ENCODE data around the gene TRA2B. TPM values are rescaled to one million over a fixed set of nuclear protein-coding genes. Genes with fewer than 3 reads are reported as not detected.

Gene TRA2B
- polyA plus RNA-seq, 1 experiment: 216 TPM

DNA sequence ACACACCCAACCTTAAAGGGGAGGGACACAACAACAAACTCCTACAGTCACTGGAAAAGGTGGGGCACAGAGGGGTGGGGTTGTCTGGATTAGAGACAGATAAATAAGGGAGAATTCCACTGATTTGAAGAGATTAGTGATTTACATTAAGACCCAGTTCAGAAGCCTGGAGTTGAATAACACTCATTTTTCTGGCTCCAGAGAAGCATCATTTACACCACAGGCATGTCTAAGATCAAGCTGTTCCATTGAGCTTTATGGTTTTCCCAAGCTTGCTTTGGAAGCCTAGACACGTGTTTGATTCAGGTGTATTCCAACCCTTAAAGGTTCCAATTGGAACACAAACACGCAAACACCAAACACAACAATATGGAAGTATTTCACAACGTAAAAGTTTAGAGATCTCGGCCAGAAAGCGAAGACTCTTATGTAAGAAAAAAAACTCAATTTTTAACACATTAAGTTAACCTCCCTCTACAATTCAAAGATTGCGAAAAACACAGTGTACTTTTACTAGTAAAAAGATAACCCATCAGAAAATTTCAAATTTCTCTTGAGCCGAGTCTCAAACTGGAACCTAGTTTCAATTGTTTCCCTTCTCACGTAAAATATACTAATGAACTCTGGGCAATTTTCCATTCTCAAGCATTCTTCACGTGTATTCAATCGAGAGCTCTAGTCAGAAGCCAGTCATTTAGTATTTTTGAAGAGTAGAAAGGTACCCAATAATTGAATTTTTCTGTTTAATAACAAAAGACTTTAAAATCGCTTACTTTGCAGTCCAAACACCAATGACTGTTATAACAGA is 2.1 kb downstream of the TRA2B start:
- TF ChIP-seq, protein P1, sequence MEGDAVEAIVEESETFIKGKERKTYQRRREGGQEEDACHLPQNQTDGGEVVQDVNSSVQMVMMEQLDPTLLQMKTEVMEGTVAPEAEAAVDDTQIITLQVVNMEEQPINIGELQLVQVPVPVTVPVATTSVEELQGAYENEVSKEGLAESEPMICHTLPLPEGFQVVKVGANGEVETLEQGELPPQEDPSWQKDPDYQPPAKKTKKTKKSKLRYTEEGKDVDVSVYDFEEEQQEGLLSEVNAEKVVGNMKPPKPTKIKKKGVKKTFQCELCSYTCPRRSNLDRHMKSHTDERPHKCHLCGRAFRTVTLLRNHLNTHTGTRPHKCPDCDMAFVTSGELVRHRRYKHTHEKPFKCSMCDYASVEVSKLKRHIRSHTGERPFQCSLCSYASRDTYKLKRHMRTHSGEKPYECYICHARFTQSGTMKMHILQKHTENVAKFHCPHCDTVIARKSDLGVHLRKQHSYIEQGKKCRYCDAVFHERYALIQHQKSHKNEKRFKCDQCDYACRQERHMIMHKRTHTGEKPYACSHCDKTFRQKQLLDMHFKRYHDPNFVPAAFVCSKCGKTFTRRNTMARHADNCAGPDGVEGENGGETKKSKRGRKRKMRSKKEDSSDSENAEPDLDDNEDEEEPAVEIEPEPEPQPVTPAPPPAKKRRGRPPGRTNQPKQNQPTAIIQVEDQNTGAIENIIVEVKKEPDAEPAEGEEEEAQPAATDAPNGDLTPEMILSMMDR (IDR thresholded peaks at IDR 0.05; ENCODE audit: low read depth, low read length): no peak
- H3K4me3 ChIP-seq (ENCODE audit: low read depth, low read length): peak overlapping the region; percentile 99
- DNase-seq (ENCODE audit: low read depth, low spot score): no peak
- CTCF ChIA-PET: interaction anchor here (0.7 to 2.4 kb wide), 3 partner anchors 23 to 277 kb away, joined by 3 to 14 read pairs (median 3); no protein-coding TSS in a partner anchor
- H3K27ac ChIP-seq (ENCODE audit: low read depth, low read length): no peak overlapping the region
- no peaks in the 10 kb centered on the region for H3K27me3 ChIP-seq (ENCODE audit: control insufficient read depth, insufficient read depth, low read length)
- POLR2A ChIA-PET: interaction anchor here (0.5 to 1.5 kb wide), 4 partner anchors 13 to 349 kb away, joined by 3 to 6 read pairs (median 4); no protein-coding TSS in a partner anchor
- H3K9me3 ChIP-seq (ENCODE audit: control insufficient read depth, insufficient read depth, low read length): no peaks in the 10 kb centered on the region; the same call in 1 of the 2 replicates

DNA sequence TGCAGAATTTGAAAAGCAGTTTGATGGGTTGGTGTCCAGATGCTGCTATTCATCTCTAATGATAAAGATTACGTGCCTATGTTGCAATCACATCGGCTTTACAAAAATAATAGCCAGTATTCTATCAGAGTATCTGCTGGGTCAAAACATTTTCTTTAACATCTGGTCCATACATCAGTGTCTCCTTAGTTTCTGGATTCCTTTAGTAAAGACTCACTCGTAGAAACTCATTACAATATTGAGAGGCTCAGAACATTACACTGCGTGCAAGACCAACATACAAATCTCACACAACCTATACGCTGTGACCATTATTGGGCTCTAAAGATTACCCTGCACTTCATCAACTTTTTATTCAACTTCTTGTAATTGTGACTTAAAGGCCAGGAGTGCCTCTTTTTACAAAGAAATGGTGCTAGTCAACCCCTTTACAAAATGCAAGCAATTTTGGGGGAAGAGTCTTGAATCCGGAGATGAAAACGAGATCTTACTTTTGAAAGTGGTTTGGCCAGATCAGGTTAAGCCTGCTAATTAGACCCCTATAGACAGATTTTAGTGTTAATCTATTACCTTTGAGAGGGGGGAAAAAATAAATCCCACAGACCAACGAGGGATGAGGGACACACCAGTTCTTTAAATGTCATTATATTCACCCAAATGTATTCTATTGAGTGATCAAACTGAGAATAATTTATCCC is 2.9 kb downstream of the TRA2B start:
- ChIA-PET CTCF (interaction anchor here (1.4 to 5.0 kb wide), 3 partner anchors 9 to 275 kb away, joined by 4 to 42 read pairs (median 14); no protein-coding TSS in a partner anchor), POLR2A (no interaction called here)
- TF ChIP-seq, protein P1 (IDR thresholded peaks at IDR 0.05; ENCODE audit: low read depth, low read length): no peak
- Histone ChIP-seq H3K27ac (ENCODE audit: low read depth, low read length) (no peak overlapping the region), H3K9me3 (ENCODE audit: control insufficient read depth, insufficient read depth, low read length) (no peaks in the 10 kb centered on the region; the same call in 1 of the 2 replicates), H3K27me3 (ENCODE audit: control insufficient read depth, insufficient read depth, low read length) (no peaks in the 10 kb centered on the region), H3K4me3 (ENCODE audit: low read depth, low read length) (peak overlapping the region; percentile 99)
- no peak for DNase-seq (ENCODE audit: low read depth, low spot score)

DNA sequence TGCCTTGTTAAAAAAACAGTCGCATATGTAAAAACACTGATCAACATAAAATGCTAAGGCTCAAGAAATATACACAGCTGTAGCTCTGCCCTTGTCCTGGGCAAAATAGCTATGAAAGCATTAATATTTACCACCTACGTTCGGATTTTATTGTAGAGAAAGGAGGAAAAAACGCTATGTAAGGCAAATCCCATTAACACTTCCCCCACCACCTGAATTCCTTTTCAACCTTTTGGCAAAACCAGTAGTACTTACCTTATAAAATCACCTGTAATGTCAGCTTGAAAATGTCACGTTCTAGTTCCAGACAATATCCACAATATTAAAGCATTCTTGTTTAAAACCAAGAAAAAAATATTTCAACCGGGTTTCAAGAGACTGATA is 3.6 kb downstream of the TRA2B start:
- ChIA-PET CTCF (interaction anchor here (1.4 to 5.0 kb wide), 2 partner anchors 10 to 274 kb away, joined by 4 to 42 read pairs; no protein-coding TSS in a partner anchor), POLR2A (no interaction called here)
- no peaks in the 10 kb centered on the region for H3K27me3 ChIP-seq (ENCODE audit: control insufficient read depth, insufficient read depth, low read length)
- TF ChIP-seq, protein P1 (IDR thresholded peaks at IDR 0.05; ENCODE audit: low read depth, low read length): no peak
- no peak overlapping the region for H3K27ac ChIP-seq (ENCODE audit: low read depth, low read length)
- peak overlapping the region; percentile 99 for H3K4me3 ChIP-seq (ENCODE audit: low read depth, low read length)
- H3K9me3 ChIP-seq (ENCODE audit: control insufficient read depth, insufficient read depth, low read length): no peaks in the 10 kb centered on the region; the same call in 1 of the 2 replicates
- no peak for DNase-seq (ENCODE audit: low read depth, low spot score)

DNA sequence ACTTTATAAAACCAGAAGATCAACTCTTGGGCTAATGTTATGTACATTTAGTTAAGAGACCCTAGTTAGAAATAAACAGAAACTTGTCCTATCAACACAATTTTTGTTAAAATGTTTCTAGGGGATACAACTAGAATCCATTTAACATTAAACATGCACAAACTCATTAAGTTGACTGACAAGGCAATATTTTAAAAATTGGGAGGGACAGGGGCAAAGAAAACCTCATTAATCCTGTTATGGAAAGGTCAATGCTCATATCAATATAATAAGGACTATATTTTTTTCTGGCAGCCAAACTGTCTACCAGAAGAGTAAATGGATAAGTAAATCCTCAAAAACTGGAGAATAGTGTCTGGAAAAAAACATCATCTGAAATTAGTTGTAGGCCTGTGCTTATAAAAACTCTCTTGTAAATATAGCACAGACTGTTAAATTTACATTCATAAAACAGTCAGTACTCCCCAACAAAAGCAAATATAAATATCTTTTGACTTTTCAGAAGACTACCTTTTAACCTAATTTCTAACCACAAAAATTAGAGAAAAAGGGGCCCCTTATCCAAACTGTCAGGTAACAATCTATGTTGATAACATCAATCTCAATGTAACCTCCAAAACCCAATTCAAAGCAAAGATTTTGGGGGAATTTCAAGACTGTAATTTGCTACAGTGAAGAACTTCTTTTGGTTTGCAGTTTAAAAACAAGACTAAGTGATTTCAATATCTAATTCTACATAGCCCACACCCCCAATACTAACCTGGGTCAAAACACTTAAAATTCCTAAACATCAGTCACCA is 4.2 kb downstream of the TRA2B start:
- peak overlapping the region; percentile 99 for H3K4me3 ChIP-seq (ENCODE audit: low read depth, low read length)
- no peaks in the 10 kb centered on the region for H3K27me3 ChIP-seq (ENCODE audit: control insufficient read depth, insufficient read depth, low read length)
- no peak overlapping the region for H3K27ac ChIP-seq (ENCODE audit: low read depth, low read length)
- H3K9me3 ChIP-seq (ENCODE audit: control insufficient read depth, insufficient read depth, low read length): no peaks in the 10 kb centered on the region; the same call in 1 of the 2 replicates
- TF ChIP-seq, protein P1 (IDR thresholded peaks at IDR 0.05; ENCODE audit: low read depth, low read length): no peak
- no peak for DNase-seq (ENCODE audit: low read depth, low spot score)
- POLR2A ChIA-PET: no interaction called here
- CTCF ChIA-PET: interaction anchor here (1.4 to 10.3 kb wide), 3 partner anchors 10 to 274 kb away, joined by 4 to 99 read pairs (median 42); no protein-coding TSS in a partner anchor
